Nephron progenitor cell (in vitro differentiated cells): ENCODE data around the gene ZNF74.

Source experiments
- DNase-seq: peaks from one replicate; pipeline ENCODE4 v3.0.0; 2021
- H3K27ac Mint-ChIP-seq: 2 replicates; pipeline ENCODE4 v1.8.0; 2021; ENCODE audit warnings: mild to moderate bottlenecking, moderate library complexity, mixed read lengths
- H3K27me3 Mint-ChIP-seq: 2 replicates; pipeline ENCODE4 v1.8.0; 2021; ENCODE audit warnings: mild to moderate bottlenecking, low read depth, mixed read lengths; ENCODE audit not compliant: poor library complexity
- H3K36me3 Mint-ChIP-seq: 2 replicates; pipeline ENCODE4 v1.8.0; 2021; ENCODE audit warnings: low read depth, mixed read lengths
- H3K4me1 Mint-ChIP-seq: 2 replicates; pipeline ENCODE4 v1.8.0; 2021; ENCODE audit warnings: mixed read lengths
- H3K4me3 Mint-ChIP-seq: 2 replicates; pipeline ENCODE4 v1.8.0; 2021; ENCODE audit warnings: mild to moderate bottlenecking, moderate library complexity, mixed read lengths
- H3K9me3 Mint-ChIP-seq: 2 replicates; pipeline ENCODE4 v1.8.0; 2021; ENCODE audit warnings: mild to moderate bottlenecking, moderate library complexity, mixed read lengths
- TF ChIP-seq, protein P1 (sequence below): fragments of 200-600 bp; sonication (generic); IDR thresholded peaks from 2 replicates; pipeline ENCODE4 v1.5.0; 2021; ENCODE audit warnings: antibody characterized with exemption

ZNF74 gene

GRCh38 chr22:20400606-20401375 is 6.8 kb downstream of the ZNF74 start:
- H3K27ac Mint-ChIP-seq, result no peak overlapping the region
- no peak for DNase-seq

DNA sequence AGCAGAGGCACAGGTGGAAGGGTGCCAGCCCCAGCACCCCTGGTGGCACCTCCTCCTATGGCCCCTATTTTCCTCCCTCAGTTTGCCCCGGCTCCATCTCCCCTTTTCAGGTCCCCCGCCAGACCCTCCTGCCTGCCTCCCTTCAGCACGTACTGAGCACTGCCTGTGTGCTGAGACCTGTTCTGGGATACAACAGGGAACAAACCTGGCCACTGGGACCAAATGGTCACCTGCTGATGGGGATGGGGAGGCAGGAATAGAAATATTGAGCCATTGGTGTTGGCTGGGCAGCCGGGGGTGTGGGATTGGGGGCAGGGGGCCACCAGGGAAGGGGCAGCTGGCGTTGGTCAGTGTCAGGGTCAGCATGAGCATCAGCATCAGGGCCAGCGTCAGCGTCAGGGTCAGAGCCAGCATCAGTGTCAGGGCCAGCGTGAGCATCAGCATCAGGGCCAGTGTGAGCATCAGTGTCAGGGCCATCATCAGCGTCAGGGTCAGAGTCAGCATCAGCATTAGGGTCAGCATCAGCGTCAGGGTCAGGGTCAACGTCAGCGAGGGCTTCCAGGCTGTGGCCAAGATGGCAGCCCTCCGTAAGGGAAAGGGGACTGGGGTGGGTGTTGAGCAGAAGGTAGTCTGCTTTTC is 7.5 kb downstream of the ZNF74 start:
- Mint-ChIP-seq H3K4me3 (no peak overlapping the region), H3K36me3 (peaks cover 50% of the 10 kb centered on the region), H3K9me3 (no peaks in the 10 kb centered on the region), H3K27ac (no peak overlapping the region), H3K27me3 (no peaks in the 10 kb centered on the region), H3K4me1 (peaks cover 27% of the 10 kb centered on the region)
- DNase-seq, result no peak
- TF ChIP-seq, protein P1, sequence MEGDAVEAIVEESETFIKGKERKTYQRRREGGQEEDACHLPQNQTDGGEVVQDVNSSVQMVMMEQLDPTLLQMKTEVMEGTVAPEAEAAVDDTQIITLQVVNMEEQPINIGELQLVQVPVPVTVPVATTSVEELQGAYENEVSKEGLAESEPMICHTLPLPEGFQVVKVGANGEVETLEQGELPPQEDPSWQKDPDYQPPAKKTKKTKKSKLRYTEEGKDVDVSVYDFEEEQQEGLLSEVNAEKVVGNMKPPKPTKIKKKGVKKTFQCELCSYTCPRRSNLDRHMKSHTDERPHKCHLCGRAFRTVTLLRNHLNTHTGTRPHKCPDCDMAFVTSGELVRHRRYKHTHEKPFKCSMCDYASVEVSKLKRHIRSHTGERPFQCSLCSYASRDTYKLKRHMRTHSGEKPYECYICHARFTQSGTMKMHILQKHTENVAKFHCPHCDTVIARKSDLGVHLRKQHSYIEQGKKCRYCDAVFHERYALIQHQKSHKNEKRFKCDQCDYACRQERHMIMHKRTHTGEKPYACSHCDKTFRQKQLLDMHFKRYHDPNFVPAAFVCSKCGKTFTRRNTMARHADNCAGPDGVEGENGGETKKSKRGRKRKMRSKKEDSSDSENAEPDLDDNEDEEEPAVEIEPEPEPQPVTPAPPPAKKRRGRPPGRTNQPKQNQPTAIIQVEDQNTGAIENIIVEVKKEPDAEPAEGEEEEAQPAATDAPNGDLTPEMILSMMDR, result no peak

More at GRCh38 chr22:20400606-20401375, 6.8 kb downstream of the ZNF74 start:
- H3K9me3 Mint-ChIP-seq, result no peaks in the 10 kb centered on the region
- H3K4me3 Mint-ChIP-seq, result no peak overlapping the region
- TF ChIP-seq, protein P1, result no peak
- H3K4me1 Mint-ChIP-seq, result peaks cover 31% of the 10 kb centered on the region
- H3K36me3 Mint-ChIP-seq, result peaks cover 48% of the 10 kb centered on the region
- H3K27me3 Mint-ChIP-seq, result no peaks in the 10 kb centered on the region

DNA sequence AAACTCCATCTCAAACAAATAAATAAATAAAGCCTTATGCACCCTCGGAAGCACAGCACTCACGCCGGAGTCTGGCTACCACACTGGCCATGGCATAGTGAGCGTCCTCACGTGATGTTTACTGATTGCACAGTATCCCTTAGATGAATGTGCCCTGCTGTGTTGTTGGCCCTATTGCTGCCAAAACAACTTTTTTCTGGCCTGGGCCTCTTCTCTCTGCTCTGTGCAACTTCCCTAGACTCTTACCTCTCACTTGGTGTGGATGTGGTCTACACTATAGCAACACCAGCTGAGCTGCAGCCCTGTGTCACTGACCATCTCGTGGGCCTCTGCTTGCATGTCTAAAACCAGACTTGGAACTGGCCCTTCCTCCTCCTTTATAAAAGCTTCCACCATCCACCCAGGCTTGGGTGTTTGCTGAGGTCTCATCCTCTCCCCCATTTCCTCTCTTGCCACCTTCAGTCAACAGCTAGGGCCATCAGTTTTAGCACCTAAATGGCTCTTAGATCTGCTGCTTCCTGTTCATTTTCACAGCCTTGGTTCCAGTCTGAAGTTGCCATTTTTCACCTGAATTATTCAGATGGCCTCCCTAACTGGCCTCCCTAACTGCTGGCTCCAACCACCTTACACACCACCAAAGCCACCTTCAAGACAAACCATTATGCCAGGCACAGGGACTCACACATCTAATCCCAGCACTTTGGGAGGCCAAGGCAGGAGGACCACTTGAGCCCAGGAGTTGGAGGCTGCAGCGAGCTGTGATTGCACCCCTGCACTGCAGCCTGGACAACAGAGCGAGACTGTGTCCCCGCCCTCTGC is 9.2 kb downstream of the ZNF74 start:
- Mint-ChIP-seq H3K36me3 (peaks cover 51% of the 10 kb centered on the region), H3K9me3 (no peaks in the 10 kb centered on the region), H3K27me3 (no peaks in the 10 kb centered on the region), H3K4me3 (no peak overlapping the region), H3K27ac (no peak overlapping the region), H3K4me1 (peaks cover 16% of the 10 kb centered on the region)
- TF ChIP-seq, protein P1, result no peak
- no peak for DNase-seq

GRCh38 chr22:20403779-20404140 is 9.8 kb downstream of the ZNF74 start:
- DNase-seq, result no peak
- H3K9me3 Mint-ChIP-seq, result no peaks in the 10 kb centered on the region
- H3K4me3 Mint-ChIP-seq, result no peak overlapping the region
- TF ChIP-seq, protein P1, result no peak
- no peak overlapping the region for H3K27ac Mint-ChIP-seq
- no peaks in the 10 kb centered on the region for H3K27me3 Mint-ChIP-seq
- peaks cover 57% of the 10 kb centered on the region for H3K36me3 Mint-ChIP-seq
- H3K4me1 Mint-ChIP-seq, result peaks cover 12% of the 10 kb centered on the region

- DNase-seq, result no peak
- TF ChIP-seq, protein P1, result no peak
- Mint-ChIP-seq H3K4me3 (no peak overlapping the region), H3K9me3 (no peaks in the 10 kb centered on the region), H3K36me3 (peaks cover 60% of the 10 kb centered on the region), H3K27me3 (no peaks in the 10 kb centered on the region), H3K27ac (no peak overlapping the region), H3K4me1 (peaks cover 6% of the 10 kb centered on the region)
Measured at GRCh38 chr22:20404881-20405280, 10.9 kb downstream of the ZNF74 start.
